NCI-H2196 (cell line): ENCODE data around the gene FGFR2.

Experiments
- DNase-seq: peaks from one replicate; lab custom pipeline; 2025; ENCODE audit not compliant: unreplicated experiment; lab: John Stamatoyannopoulos, UW

Gene FGFR2

GRCh38 chr10:121611393-121612159 lies 13.3 kb upstream of the FGFR2 start:
- DNase-seq, result no peak

DNA sequence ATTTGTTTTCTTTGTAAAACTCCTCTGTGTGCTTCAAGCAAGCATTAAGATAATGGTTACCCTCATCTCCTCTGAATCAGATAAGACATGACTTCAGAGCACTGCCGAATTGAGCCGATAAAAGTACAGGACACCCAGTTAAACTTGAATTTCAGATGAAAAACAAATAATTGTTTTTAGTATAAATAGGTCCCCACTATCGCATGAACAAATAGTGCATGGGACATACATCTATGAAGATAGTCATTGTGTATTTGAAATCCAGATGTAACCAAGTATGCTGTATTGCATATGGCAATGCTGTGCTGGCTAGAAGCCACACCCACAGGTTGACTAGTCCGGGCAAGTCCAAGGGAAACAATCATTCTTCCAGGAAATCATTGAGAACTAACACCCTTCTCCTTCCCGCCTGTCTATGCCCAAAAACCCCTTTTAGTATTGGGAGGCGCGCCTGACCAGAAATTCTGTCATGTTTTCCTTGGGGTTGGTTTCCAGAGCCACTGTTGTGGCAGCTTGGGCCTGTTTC lies 12.6 kb upstream of the FGFR2 start:
- no peak for DNase-seq

- no peak for DNase-seq
These were observed 11.5 kb upstream of the FGFR2 start for GRCh38 chr10:121609426-121610380.

DNA sequence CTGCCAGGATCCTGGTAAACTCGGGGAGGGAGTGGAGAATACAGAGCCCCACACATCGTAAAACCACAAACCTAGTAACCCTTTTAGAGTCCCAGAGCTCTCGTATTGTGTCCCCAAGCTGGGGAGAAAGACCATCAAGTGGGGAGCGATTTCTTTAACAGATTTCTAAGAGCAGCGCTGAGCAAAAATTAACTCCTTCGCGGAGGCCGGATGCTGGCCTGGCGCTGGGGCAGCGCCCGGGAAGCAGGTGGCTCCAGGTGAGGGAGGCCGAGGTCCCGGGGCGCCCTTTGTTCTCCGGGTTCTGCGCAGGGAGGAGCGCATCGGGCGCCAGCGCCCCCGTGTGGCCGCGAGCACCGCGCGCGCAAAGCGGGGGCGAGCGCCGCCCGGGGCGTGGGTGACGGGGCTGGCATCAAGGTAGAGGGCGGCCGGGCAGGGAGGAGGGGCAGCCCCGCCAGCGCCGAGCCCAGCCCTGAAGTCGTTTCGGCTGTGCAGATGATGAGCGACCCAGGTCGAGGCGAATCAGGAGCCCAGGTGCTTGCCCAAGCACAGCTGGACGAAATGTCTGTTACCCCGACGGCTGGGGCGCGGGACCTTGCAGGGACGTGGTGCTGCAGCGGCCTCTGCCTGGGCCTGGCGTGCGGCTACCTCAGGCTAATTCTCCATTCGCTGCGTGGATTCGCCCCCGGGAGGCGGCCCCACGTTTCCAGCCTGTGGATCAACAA lies 10.4 kb upstream of the FGFR2 start:
- DNase-seq, result no peak

- DNase-seq, result no peak
These were observed 9.2 kb upstream of the FGFR2 start for GRCh38 chr10:121607310-121608055.

DNA sequence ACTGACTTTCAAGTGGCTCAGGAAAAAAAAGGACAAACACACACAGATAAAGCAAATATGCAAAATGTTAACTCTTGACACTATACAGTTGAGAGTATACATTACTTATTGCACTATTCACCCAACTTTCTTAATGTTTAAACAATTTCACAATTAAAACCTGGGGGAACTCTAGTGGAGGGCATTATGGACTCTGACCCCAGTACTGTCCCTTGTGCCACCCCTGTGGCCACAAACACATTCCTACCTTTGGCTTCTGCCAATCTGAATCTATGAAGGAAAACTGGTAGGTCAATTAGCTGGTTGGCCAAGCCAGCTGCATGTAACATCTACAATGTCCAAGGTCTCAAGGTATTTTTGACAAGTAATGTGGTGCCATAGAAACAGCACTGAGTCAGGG lies 7.5 kb upstream of the FGFR2 start:
- DNase-seq, result no peak

DNA sequence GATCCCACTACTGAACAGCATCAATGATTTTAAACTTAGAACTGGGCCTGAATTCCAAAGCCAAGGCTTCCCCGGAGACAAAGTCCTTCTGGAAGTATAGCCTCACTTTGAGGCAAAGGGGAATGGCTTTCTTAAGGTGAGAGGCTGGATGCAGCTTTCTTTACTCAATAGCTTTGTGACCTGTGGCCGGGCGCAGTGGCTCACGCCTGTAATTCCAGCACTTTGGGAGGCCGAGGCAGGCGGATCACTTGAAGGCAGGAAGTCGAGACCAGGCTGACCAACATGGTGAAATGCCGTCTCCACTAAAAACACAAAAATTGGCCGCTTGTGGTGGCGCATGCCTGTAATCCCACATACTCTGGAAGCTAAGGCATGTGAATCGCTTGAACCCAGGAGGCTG lies 3.2 kb upstream of the FGFR2 start:
- DNase-seq, result no peak

- no peak for DNase-seq
These were observed 2.4 kb upstream of the FGFR2 start for GRCh38 chr10:121600611-121601010.

- DNase-seq, result no peak
These were observed 1.7 kb upstream of the FGFR2 start for GRCh38 chr10:121599947-121600346.

DNA sequence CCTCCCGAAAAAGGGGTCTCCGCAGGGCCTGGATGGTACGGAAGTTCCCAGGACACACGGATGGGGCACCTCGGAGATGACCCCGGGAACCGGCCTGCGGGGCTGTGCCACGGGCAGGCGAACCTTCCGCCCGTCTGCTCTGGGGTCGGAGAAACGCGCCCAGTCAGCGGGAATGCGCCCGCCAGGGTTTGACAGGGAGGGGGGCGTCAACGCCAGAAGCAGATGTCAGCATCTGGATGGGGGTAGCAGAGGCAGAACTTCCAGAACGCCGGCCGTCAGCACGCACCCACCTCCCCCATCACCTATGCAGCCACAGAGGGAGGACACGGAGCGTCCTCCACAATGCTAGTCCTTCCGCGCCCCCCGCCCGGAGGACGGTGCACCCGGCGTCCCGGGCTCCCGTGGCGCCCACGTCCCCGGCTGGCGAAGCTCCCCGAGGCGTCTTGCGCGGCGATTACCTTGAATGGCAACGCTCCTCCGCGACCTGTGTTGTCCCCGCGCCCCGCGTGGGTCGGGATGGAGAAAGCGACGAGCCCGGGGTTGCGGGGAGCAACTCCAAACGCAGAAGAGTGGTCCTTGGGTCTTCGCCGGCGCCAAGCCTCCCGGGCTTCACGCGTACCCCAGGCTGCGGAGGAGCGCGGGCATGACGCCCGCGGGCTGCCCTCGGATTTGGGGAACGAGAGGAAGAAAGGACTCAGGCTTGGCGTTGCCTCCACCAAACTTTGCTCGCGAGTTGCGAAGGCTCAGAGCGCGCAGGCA lies 561 bp downstream of the FGFR2 start:
- DNase-seq, result no peak

- no peak for DNase-seq
These were observed 1.3 kb downstream of the FGFR2 start for GRCh38 chr10:121596689-121597503.

GRCh38 chr10:121595806-121596688 lies 2.2 kb downstream of the FGFR2 start:
- DNase-seq, result no peak

GRCh38 chr10:121595351-121595805 lies 2.9 kb downstream of the FGFR2 start:
- no peak for DNase-seq

DNA sequence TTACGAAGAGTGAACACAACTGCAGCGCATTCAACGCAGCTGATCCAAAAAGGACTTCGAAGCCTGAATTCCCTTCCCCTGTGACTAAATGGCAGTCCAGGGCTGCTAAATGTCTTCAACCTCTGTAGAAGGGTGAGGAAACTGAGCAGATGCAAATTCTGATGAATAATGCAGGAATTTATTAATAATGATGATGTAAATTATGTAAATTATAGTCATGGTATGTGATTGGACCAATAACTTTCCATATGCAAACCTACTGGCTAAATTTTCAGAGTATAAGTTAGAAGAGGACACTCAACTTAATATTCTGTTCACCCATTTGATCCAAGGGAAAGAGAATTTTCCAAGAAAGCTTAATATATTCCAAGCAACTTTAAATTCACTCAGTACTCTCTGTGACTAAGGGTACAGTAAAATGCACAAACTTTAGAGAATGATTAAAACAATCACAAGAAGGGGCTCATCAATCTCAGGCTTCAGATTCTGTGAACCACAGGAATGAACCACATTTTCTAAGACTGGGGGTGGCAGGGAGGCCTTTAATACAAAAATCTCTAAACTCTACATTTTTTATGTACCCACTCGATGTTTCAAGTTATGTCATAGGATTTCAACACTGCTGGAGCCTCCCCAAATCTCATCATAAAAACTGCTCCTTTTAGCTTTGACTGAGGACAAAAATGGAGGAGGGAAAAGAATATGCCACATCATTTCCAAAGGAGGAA lies 3.5 kb downstream of the FGFR2 start:
- DNase-seq, result no peak

DNA sequence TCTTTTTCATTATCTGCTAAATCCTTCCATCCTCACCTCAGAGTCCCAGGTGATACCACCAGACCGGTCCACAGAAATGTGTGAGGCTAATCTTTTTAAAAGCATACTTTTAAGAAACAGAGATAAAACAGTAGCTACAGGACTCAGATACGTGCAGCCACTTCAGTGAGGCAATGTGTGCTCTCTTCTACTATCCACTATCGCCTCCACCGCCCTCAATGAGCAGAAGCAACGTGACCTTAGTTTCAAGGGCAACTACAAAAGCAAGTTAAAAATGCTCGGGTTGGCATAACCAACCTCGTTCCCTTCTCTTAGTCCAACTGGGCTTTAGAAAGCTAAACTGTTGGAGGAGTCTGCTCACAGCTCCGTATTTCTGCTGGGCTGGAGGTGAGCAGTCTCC lies 4.2 kb downstream of the FGFR2 start:
- no peak for DNase-seq

DNA sequence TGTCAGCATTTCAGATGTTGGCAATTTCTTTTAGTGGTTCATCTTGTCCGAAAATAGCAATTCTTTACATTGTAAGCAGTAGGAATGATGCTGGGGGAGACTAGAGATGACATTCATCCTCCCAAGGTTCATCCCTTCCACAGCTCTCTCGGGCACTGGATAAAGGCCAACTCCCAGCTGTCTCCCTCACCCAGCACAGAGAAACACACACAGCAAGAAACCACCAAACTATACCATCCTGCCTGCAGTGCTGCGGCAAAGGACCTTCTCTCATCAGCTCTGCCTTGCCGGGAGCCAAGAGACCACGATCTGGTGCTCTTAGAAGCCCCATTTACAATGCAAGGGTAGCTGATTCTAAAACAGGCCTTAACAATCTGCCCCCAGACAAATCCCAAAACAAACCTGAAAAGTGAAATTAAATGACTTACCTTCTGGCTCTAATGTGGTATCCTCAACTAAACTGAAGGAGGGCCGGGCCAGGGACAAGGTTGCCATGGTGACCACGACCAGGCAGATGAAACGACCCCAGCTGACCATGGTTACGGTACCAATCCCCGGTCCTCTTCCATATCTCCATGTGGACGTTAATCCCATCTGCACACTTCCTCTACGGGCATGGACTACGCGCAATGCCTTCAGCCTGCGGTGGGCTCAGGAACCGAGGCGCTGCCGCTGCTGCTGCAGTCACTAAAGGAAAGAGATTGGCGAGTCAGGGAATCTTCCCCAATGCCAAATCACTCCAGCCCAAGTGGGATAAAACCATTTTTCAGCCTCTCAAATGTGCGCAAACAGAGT lies 4.8 kb downstream of the FGFR2 start:
- DNase-seq, result no peak
